Measurements from ENCODE around the gene PEDS1.

The PEDS1 gene

GRCh38 chr20:50128520-50128905, 25.0 kb downstream of the PEDS1 start:
- H3K4me3 ChIP-seq (ENCODE audit: low read depth, low read length): no peak overlapping the region
- TF ChIP-seq, protein P1, sequence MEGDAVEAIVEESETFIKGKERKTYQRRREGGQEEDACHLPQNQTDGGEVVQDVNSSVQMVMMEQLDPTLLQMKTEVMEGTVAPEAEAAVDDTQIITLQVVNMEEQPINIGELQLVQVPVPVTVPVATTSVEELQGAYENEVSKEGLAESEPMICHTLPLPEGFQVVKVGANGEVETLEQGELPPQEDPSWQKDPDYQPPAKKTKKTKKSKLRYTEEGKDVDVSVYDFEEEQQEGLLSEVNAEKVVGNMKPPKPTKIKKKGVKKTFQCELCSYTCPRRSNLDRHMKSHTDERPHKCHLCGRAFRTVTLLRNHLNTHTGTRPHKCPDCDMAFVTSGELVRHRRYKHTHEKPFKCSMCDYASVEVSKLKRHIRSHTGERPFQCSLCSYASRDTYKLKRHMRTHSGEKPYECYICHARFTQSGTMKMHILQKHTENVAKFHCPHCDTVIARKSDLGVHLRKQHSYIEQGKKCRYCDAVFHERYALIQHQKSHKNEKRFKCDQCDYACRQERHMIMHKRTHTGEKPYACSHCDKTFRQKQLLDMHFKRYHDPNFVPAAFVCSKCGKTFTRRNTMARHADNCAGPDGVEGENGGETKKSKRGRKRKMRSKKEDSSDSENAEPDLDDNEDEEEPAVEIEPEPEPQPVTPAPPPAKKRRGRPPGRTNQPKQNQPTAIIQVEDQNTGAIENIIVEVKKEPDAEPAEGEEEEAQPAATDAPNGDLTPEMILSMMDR (IDR thresholded peaks at IDR 0.05; ENCODE audit: low read depth, low read length): no peak

- no peak overlapping the region for H3K4me3 ChIP-seq (ENCODE audit: low read depth, low read length)
- TF ChIP-seq, protein P1 (IDR thresholded peaks at IDR 0.05; ENCODE audit: low read depth, low read length): no peak
Measured at GRCh38 chr20:50127587-50128519, 25.7 kb downstream of the PEDS1 start.

GRCh38 chr20:50126662-50127061, 26.9 kb downstream of the PEDS1 start:
- H3K4me3 ChIP-seq (ENCODE audit: low read depth, low read length): no peak overlapping the region
- TF ChIP-seq, protein P1 (IDR thresholded peaks at IDR 0.05; ENCODE audit: low read depth, low read length): no peak

DNA sequence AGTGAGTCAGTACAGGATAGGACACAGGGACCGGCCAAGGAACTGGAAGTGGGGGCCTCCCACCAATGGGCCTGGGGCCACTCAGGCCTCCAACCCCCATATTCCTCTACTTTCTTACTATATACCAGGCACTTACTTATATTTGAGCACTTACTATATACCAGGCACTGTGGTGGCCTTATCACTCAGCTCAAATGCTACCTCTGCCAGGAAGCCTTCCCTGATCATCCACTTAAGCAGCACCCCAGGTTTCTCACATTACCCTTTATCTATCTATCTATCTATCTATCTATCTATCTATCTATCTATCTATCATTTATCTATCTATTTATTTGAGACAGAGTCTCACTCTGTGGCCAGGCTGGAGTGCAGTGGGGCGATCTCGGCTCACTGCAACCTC, 28.2 kb downstream of the PEDS1 start:
- TF ChIP-seq, protein P1 (IDR thresholded peaks at IDR 0.05; ENCODE audit: low read depth, low read length): no peak

GRCh38 chr20:50124496-50124895, 29.0 kb downstream of the PEDS1 start:
- TF ChIP-seq, protein P1 (IDR thresholded peaks at IDR 0.05; ENCODE audit: low read depth, low read length): no peak
- H3K4me3 ChIP-seq (ENCODE audit: low read depth, low read length): no peak overlapping the region

More for the DNA sequence above, 28.2 kb downstream of the PEDS1 start:
- H3K4me3 ChIP-seq (ENCODE audit: low read depth, low read length): no peak overlapping the region

GRCh38 chr20:50123418-50123817, 30.1 kb downstream of the PEDS1 start:
- H3K4me3 ChIP-seq (ENCODE audit: low read depth, low read length): no peak overlapping the region
- TF ChIP-seq, protein P1 (IDR thresholded peaks at IDR 0.05; ENCODE audit: low read depth, low read length): no peak

- TF ChIP-seq, protein P1 (IDR thresholded peaks at IDR 0.05; ENCODE audit: low read depth, low read length): no peak
- H3K4me3 ChIP-seq (ENCODE audit: low read depth, low read length): no peak overlapping the region
Measured at GRCh38 chr20:50122763-50123162, 30.8 kb downstream of the PEDS1 start.

All from WI38 (cell line).